ENCODE results near the gene SGSH.

- TF ChIP-seq, protein P1, sequence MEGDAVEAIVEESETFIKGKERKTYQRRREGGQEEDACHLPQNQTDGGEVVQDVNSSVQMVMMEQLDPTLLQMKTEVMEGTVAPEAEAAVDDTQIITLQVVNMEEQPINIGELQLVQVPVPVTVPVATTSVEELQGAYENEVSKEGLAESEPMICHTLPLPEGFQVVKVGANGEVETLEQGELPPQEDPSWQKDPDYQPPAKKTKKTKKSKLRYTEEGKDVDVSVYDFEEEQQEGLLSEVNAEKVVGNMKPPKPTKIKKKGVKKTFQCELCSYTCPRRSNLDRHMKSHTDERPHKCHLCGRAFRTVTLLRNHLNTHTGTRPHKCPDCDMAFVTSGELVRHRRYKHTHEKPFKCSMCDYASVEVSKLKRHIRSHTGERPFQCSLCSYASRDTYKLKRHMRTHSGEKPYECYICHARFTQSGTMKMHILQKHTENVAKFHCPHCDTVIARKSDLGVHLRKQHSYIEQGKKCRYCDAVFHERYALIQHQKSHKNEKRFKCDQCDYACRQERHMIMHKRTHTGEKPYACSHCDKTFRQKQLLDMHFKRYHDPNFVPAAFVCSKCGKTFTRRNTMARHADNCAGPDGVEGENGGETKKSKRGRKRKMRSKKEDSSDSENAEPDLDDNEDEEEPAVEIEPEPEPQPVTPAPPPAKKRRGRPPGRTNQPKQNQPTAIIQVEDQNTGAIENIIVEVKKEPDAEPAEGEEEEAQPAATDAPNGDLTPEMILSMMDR (IDR thresholded peaks at IDR 0.05), result no peak
- TF ChIP-seq EZH2phosphoT487 (IDR thresholded peaks at IDR 0.05) (no peak), EZH2 (IDR thresholded peaks at IDR 0.05) (no peak)
Measured at GRCh38 chr17:80218391-80218790, 1.7 kb downstream of the SGSH start.

All from neural progenitor cell (in vitro differentiated cells).